PC-9 (cell line): ENCODE measurements around the gene ITGAV. TPM values are rescaled to one million over a fixed set of nuclear protein-coding genes. Genes with fewer than 3 reads are reported as not detected.

Source experiments
- BruUV-seq: library from RNA; stranded (reverse); fragments of 400-500 nt; replicated peaks from 2 replicates; lab custom pipeline; 2021; lab: Mats Ljungman, UMichigan
- CTCF ChIA-PET: fragments of 300-600 bp; sonication (Branson Sonifier 250); formaldehyde crosslinking; loops from one replicate; lab custom pipeline; 2022; ENCODE audit warnings: antibody characterized with exemption; lab: Charles Lee
- POLR2A ChIA-PET: fragments of 300-600 bp; sonication (Branson Sonifier 250); formaldehyde crosslinking; loops from one replicate; lab custom pipeline; 2022; ENCODE audit warnings: antibody characterized with exemption; ENCODE audit not compliant: unreplicated experiment; lab: Charles Lee
- DNase-seq, 2 experiments: peaks; one replicate each; pipeline versions ENCODE4 v3.0.0 to v3.0.0-alpha.2; 2015 to 2022; ENCODE audit warnings: mixed read lengths in 1 of 2
- H2AFZ ChIP-seq: fragments of 200-600 bp; sonication (generic); 2 replicates; pipeline ENCODE4 v1.8.1; 2017; ENCODE audit warnings: antibody characterized with exemption
- H3F3A ChIP-seq: fragments of 200-600 bp; sonication (generic); 2 replicates; pipeline ENCODE4 v1.8.1; 2017; ENCODE audit warnings: antibody characterized with exemption, mild to moderate bottlenecking, low read depth; ENCODE audit not compliant: insufficient read depth
- H3K27ac ChIP-seq: fragments of 200-600 bp; sonication (generic); 2 replicates; pipeline ENCODE4 v1.6.1; 2016; ENCODE audit warnings: mixed run types
- H3K27me3 ChIP-seq: fragments of 200-600 bp; sonication (generic); 2 replicates; pipeline ENCODE4 v1.6.1; 2016; ENCODE audit warnings: low read depth, mixed run types; ENCODE audit not compliant: insufficient read depth
- H3K36me3 ChIP-seq: fragments of 200-600 bp; sonication (generic); 2 replicates; pipeline ENCODE4 v1.6.1; 2016; ENCODE audit warnings: low read depth, mixed run types
- H3K4me1 ChIP-seq: fragments of 200-600 bp; sonication (generic); replicated peaks from 2 replicates; pipeline ENCODE4 v1.6.1; 2016; ENCODE audit warnings: mixed run types; ENCODE audit not compliant: insufficient read depth
- H3K4me2 ChIP-seq: fragments of 200-600 bp; sonication (generic); 2 replicates; pipeline ENCODE4 v1.6.1; 2017; ENCODE audit warnings: mixed run types
- H3K4me3 ChIP-seq: fragments of 200-600 bp; sonication (generic); 2 replicates; pipeline ENCODE4 v1.6.1; 2016; ENCODE audit warnings: mixed run types
- H3K79me2 ChIP-seq: fragments of 200-600 bp; sonication (generic); 2 replicates; pipeline ENCODE4 v1.6.1; 2017; ENCODE audit warnings: low read depth, mixed run types
- H3K9me2 ChIP-seq: fragments of 200-600 bp; sonication (generic); 2 replicates; pipeline ENCODE4 v1.8.1; 2017; ENCODE audit warnings: mild to moderate bottlenecking; ENCODE audit not compliant: insufficient read depth
- H3K9me3 ChIP-seq: fragments of 200-600 bp; sonication (generic); 2 replicates; pipeline ENCODE4 v1.8.1; 2016; ENCODE audit warnings: low read depth; ENCODE audit not compliant: insufficient read depth
- H4K20me1 ChIP-seq: fragments of 200-600 bp; sonication (generic); 2 replicates; pipeline ENCODE4 v1.8.1; 2017; ENCODE audit not compliant: insufficient read depth
- EZH2 ChIP-seq: fragments of 200-600 bp; sonication (generic); IDR thresholded peaks from 2 replicates; pipeline ENCODE4 v1.8.0; 2017; ENCODE audit warnings: antibody characterized with exemption, low read depth
- intact Hi-C: fragments of 100-400 bp; cut with micrococcal nuclease; formaldehyde crosslinking; loops from one replicate; pipeline ENCODE4 v1.10.0; 2022; ENCODE audit not compliant: unreplicated experiment
- total RNA-seq: library from RNA; stranded (reverse); gene quantifications from 2 replicates; pipeline ENCODE4 v1.2.3, GENCODE V29; 2021
- TF ChIP-seq, protein P1 (sequence below): fragments of 200-600 bp; sonication (generic); conservative IDR thresholded peaks from 2 replicates; pipeline ENCODE4 v1.6.1; 2017; ENCODE audit warnings: mixed run types, antibody characterized with exemption, mild to moderate bottlenecking, moderate library complexity

Gene ITGAV
- total RNA-seq, 1 experiment from 2014 or later = 28.0 TPM

DNA sequence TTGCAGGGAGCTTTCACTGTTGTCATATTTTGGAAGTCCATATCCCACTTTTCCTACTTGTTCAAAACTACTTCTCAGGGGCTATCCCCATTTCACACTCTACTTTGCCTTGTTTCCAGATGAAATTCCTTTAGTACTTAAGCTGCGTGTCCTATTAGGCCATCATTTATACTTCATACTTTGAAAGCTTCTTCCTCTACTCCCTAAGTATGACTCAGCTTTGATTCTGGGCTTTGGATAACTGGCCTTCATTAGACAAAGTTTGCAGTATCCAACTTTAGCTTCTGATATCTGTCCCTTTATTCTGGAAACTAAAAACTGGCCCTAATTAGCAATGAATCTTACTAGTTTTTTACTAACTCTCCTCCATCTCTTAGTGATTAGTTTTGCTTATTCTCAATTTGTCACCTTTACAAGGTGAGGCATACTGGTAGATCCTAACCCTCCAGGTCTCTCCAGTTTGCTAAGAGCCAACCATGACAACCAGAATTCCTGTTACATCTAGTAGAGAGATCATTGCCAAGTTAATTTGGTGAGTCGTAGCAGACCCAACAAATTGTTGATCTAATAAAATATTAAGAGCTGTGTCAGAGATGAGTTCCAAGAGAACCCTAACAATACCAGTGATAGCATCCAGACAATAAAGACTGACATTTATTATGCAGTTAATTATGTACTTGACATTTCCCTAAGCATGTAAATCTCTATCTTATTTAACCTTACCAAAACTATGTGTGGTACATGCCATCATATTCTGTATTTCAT lies 31.2 kb upstream of the ITGAV start:
- no peak overlapping the region for H3K4me2 ChIP-seq
- ChIA-PET CTCF (no interaction called here), POLR2A (no interaction called here)
- no peaks in the 10 kb centered on the region for H3K36me3 ChIP-seq
- peaks cover 7% of the 10 kb centered on the region; the same call in 1 of the 2 replicates for H3K4me1 ChIP-seq
- H3K79me2 ChIP-seq = no peaks in the 10 kb centered on the region
- no TSS peak for BruUV-seq
- no peaks in the 10 kb centered on the region for H3F3A ChIP-seq
- no peaks in the 10 kb centered on the region for H4K20me1 ChIP-seq
- peaks cover 5% of the 10 kb centered on the region; the same call in 1 of the 2 replicates for H3K9me2 ChIP-seq
- intact Hi-C loops = no loop called here
- no peak for TF ChIP-seq EZH2
- TF ChIP-seq, protein P1, sequence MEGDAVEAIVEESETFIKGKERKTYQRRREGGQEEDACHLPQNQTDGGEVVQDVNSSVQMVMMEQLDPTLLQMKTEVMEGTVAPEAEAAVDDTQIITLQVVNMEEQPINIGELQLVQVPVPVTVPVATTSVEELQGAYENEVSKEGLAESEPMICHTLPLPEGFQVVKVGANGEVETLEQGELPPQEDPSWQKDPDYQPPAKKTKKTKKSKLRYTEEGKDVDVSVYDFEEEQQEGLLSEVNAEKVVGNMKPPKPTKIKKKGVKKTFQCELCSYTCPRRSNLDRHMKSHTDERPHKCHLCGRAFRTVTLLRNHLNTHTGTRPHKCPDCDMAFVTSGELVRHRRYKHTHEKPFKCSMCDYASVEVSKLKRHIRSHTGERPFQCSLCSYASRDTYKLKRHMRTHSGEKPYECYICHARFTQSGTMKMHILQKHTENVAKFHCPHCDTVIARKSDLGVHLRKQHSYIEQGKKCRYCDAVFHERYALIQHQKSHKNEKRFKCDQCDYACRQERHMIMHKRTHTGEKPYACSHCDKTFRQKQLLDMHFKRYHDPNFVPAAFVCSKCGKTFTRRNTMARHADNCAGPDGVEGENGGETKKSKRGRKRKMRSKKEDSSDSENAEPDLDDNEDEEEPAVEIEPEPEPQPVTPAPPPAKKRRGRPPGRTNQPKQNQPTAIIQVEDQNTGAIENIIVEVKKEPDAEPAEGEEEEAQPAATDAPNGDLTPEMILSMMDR = no peak
- no peak for DNase-seq
- no peak overlapping the region for H2AFZ ChIP-seq
- H3K27ac ChIP-seq = no peak overlapping the region
- H3K4me3 ChIP-seq = no peak overlapping the region
- no peaks in the 10 kb centered on the region for H3K27me3 ChIP-seq
- H3K9me3 ChIP-seq = no peaks in the 10 kb centered on the region

DNA sequence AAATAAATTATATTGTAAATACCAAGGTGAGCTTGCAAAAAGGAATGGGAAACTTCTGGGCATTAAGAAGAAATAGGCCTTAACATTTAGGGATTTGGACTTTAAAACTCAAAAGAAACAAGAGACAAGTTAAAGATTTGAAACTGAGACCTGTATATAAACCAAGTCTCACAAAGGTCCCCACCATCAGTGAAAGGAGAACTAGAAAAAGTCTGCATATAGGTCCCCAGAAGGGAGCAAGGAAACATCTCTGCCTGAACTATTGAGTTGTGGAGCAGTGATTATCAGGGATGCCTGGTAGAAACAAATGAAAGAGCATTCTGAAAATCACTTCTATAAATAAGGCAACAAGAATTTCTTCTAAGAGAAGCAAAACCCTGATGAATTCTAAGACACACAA lies 30.5 kb upstream of the ITGAV start:
- TF ChIP-seq, protein P1 = no peak
- TF ChIP-seq EZH2 = no peak
- peaks cover 5% of the 10 kb centered on the region; the same call in 1 of the 2 replicates for H3K9me2 ChIP-seq
- ChIA-PET POLR2A (no interaction called here), CTCF (no interaction called here)
- no peak overlapping the region for H3K27ac ChIP-seq
- H3K4me2 ChIP-seq = no peak overlapping the region
- no peaks in the 10 kb centered on the region for H3K79me2 ChIP-seq
- H3K4me3 ChIP-seq = no peak overlapping the region
- no TSS peak for BruUV-seq
- intact Hi-C loops = no loop called here
- no peaks in the 10 kb centered on the region for H3K27me3 ChIP-seq
- H3K36me3 ChIP-seq = no peaks in the 10 kb centered on the region
- no peaks in the 10 kb centered on the region for H3K9me3 ChIP-seq
- DNase-seq = no peak
- no peaks in the 10 kb centered on the region for H3F3A ChIP-seq
- peaks cover 7% of the 10 kb centered on the region; the same call in 1 of the 2 replicates for H3K4me1 ChIP-seq
- no peaks in the 10 kb centered on the region for H4K20me1 ChIP-seq
- H2AFZ ChIP-seq = no peak overlapping the region

DNA sequence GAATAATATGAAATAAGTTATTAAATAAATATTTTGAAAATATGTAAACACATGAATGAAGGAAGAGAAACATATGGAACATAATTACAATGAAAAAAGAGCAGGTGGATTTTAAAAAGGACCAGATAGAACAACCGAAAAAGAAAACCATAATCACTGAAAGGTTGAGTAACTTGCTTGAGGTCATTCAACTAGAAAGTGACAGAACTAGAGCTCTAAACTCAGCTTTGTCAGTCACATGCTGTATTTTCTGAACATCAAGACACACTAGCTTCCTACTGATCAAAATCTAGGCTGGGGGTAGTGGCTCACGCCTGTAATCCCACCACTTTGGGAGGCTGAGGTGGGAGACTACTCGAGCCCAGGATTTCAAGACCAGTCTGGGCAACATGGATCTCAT lies 30.0 kb upstream of the ITGAV start:
- DNase-seq = no peak
- Histone ChIP-seq H3K27ac (no peak overlapping the region), H3F3A (no peaks in the 10 kb centered on the region), H4K20me1 (no peaks in the 10 kb centered on the region), H3K4me2 (no peak overlapping the region), H3K79me2 (no peaks in the 10 kb centered on the region), H3K27me3 (no peaks in the 10 kb centered on the region), H2AFZ (no peak overlapping the region), H3K9me2 (peaks cover 5% of the 10 kb centered on the region; the same call in 1 of the 2 replicates), H3K36me3 (no peaks in the 10 kb centered on the region), H3K4me3 (no peak overlapping the region), H3K4me1 (peaks cover 7% of the 10 kb centered on the region; the same call in 1 of the 2 replicates), H3K9me3 (no peaks in the 10 kb centered on the region)
- intact Hi-C loops = no loop called here
- POLR2A ChIA-PET = interaction anchor here (0.7 kb wide), 1 partner anchor 30 kb away, joined by 8 read pairs; the partner anchor contains the start of gene ITGAV
- no TSS peak for BruUV-seq
- CTCF ChIA-PET = no interaction called here
- TF ChIP-seq EZH2 = no peak
- TF ChIP-seq, protein P1 = no peak
